Endodermal cell (in vitro differentiated cells): Measurements from ENCODE around the gene SPATA21. TPM values are rescaled to one million over a fixed set of nuclear protein-coding genes. Genes with fewer than 3 reads are reported as not detected.
"Not testable (repeated sequence)": the region's sequence is repeated elsewhere in the genome, so short reads cannot be mapped to it uniquely, and the experiment has no call there.

Experiments
- DNase-seq: peaks from one replicate; pipeline ENCODE4 v3.0.0-alpha.2; 2017
- H3K27ac ChIP-seq: 2 replicates; pipeline ENCODE4 v1.5.1; 2013; ENCODE audit warnings: mild to moderate bottlenecking, low read depth, low read length, moderate library complexity
- H3K27me3 ChIP-seq: 2 replicates; pipeline ENCODE4 v1.6.1; 2013; ENCODE audit warnings: mild to moderate bottlenecking, low read length, moderate library complexity; ENCODE audit not compliant: insufficient read depth, control insufficient read depth, poor library complexity, severe bottlenecking
- H3K36me3 ChIP-seq: 2 replicates; pipeline ENCODE4 v1.7.0; 2013; ENCODE audit warnings: mild to moderate bottlenecking, low read length, moderate library complexity; ENCODE audit not compliant: control insufficient read depth, insufficient read depth
- H3K4me1 ChIP-seq: one replicate; pipeline ENCODE4 v1.7.0; 2013; ENCODE audit warnings: low read length; ENCODE audit not compliant: control insufficient read depth, insufficient read depth
- H3K4me3 ChIP-seq: 2 replicates; pipeline ENCODE4 v1.5.1; 2013; ENCODE audit warnings: mild to moderate bottlenecking, low read length, moderate library complexity
- H3K9ac ChIP-seq: 2 replicates; pipeline ENCODE4 v1.6.1; 2013; ENCODE audit warnings: mild to moderate bottlenecking, low read length, moderate library complexity; ENCODE audit not compliant: poor library complexity, severe bottlenecking; ENCODE audit errors: extremely low read depth
- H3K9me3 ChIP-seq: 2 replicates; pipeline ENCODE4 v1.6.1; 2013; ENCODE audit warnings: mild to moderate bottlenecking, low read length, moderate library complexity; ENCODE audit not compliant: control insufficient read depth
- H3K27ac Mint-ChIP-seq: 2 replicates; pipeline ENCODE4 v1.8.0; 2020; ENCODE audit warnings: mixed read lengths
- H3K27me3 Mint-ChIP-seq: 2 replicates; pipeline ENCODE4 v1.8.0; 2021; ENCODE audit warnings: mild to moderate bottlenecking, mixed read lengths; ENCODE audit not compliant: insufficient read depth
- H3K36me3 Mint-ChIP-seq: 2 replicates; pipeline ENCODE4 v1.8.0; 2020; ENCODE audit warnings: low read depth, mixed read lengths
- H3K4me1 Mint-ChIP-seq: 2 replicates; pipeline ENCODE4 v1.8.0; 2020; ENCODE audit warnings: mixed read lengths
- H3K4me3 Mint-ChIP-seq: 2 replicates; pipeline ENCODE4 v1.8.0; 2020; ENCODE audit warnings: mild to moderate bottlenecking, moderate library complexity, mixed read lengths
- H3K9me3 Mint-ChIP-seq: 2 replicates; pipeline ENCODE4 v1.8.0; 2020; ENCODE audit warnings: mild to moderate bottlenecking, mixed read lengths
- CTCF ChIP-seq: fragments of 200-600 bp; sonication (generic); conservative IDR thresholded peaks from 2 replicates; pipeline ENCODE4 v1.5.0; 2021; ENCODE audit warnings: antibody characterized with exemption, mild to moderate bottlenecking
- WGBS, 2 experiments: methylation state at CpG; one replicate each; pipeline versions ENCODE4 v1.1.5 to v1.1.7; 2013; ENCODE audit warnings: missing lambda C conversion rate in 2 of 2, mixed read lengths in 1 of 2; ENCODE audit not compliant: insufficient coverage in 1 of 2, insufficient read length in 1 of 2; 5-methylcytosine and 5-hydroxymethylcytosine counted together
- total RNA-seq, 2 donors: library from RNA; stranded (reverse); fragmentation: NEBNext Ultra II Directional in 1 of 2; extraction: Animal tissue kit (Norgen Biotek cat#: 25700) in 1 of 2; gene quantifications; 2 replicates in 1 of 2; 3 replicates in 1 of 2; pipeline ENCODE4 v1.2.1, GENCODE V29; 2021

The SPATA21 gene
- total RNA-seq, 2 donors from 2014 or later, result not detected

- 100% methylated on average over 1 of the region's 2 CpGs; no CpG with 5 or more reads in 1 of the 2 experiments for WGBS, 2 experiments
- not testable (repeated sequence) for H3K9ac ChIP-seq
- peak; percentile 68 for TF ChIP-seq CTCF
Observed at GRCh38 chr1:16474891-16475290, 37.7 kb upstream of the SPATA21 start.

DNA sequence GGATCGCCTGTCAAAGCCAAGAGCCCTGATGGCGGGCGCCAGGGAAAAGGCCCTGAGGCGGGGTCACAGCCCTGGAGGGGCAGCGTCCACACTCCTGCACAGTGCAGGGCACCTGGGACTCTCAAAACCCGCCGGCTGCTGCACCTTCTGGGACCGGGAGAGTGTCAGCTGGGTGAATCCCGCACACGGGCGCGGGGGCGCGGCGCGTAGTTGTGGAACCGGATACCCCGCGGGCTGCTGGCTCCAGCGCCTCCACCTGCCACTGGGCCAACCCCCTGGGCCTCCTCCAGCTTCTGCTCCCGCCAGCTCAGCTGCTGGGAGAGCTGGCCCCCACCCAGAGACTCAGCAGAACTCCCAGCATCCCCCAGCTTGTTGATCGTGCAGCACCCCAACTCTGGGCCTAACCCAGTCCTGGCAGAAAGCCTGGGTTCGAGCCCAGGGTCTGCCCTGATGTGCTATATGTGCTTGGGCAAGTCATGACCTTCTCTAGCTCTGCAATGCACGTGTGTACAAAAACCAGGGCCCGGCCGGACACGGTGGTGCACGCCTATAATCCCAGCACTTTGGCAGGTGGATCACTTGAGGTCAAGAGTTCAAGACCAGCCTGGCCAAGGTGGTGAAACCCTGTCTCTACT is 37.1 kb upstream of the SPATA21 start:
- H3K9me3 ChIP-seq, result no peaks in the 10 kb centered on the region
- no peaks in the 10 kb centered on the region for H3K4me1 ChIP-seq
- peaks cover 25% of the 10 kb centered on the region for H3K36me3 ChIP-seq
- Mint-ChIP-seq H3K27me3 (no peaks in the 10 kb centered on the region), H3K9me3 (no peaks in the 10 kb centered on the region), H3K4me1 (no peaks in the 10 kb centered on the region), H3K27ac (no peak overlapping the region), H3K4me3 (no peak overlapping the region), H3K36me3 (peaks cover 40% of the 10 kb centered on the region)
- WGBS, 2 experiments, result 92 to 95% methylated on average over 12 to 28 of the region's 28 CpGs
- DNase-seq, result no peak
- no peaks in the 10 kb centered on the region for H3K27me3 ChIP-seq
- H3K27ac ChIP-seq, result no peak overlapping the region
- no peak overlapping the region for H3K4me3 ChIP-seq
- H3K9ac ChIP-seq, result no peak overlapping the region
- no peak for TF ChIP-seq CTCF

More at GRCh38 chr1:16474891-16475290, 37.7 kb upstream of the SPATA21 start:
- H3K4me3 ChIP-seq, H3K4me1 ChIP-seq, H3K4me3 Mint-ChIP-seq, H3K27ac Mint-ChIP-seq, H3K4me1 Mint-ChIP-seq, H3K9me3 ChIP-seq, H3K27ac ChIP-seq, H3K27me3 Mint-ChIP-seq, H3K9me3 Mint-ChIP-seq, H3K27me3 ChIP-seq: not testable (repeated sequence)
- peaks cover 40% of the 10 kb centered on the region for H3K36me3 Mint-ChIP-seq
- peak; percentile 69 for DNase-seq
- peaks cover 25% of the 10 kb centered on the region for H3K36me3 ChIP-seq

DNA sequence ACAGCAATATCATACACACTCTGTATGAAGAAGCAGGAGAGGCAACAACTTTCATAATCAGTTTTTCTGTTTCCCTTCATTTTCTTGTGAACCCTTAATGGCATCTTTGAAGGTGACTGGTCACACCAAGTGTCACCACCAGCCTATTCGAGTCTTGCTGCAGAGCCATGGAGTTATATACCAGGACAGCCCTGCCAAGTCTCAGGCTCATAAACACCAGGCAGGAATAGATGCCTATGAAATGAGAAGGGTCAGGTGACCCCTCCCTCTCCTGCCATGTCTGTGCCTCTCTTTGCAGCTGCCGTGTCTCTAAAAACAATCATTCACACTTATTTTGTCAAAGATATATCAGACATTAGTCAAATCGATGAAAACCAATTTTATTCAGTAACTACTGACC is 31.3 kb upstream of the SPATA21 start:
- Histone ChIP-seq H3K4me3 (no peak overlapping the region), H3K27ac (no peak overlapping the region), H3K4me1 (no peaks in the 10 kb centered on the region), H3K27me3 (no peaks in the 10 kb centered on the region), H3K36me3 (peaks cover 29% of the 10 kb centered on the region), H3K9ac (no peak overlapping the region), H3K9me3 (no peaks in the 10 kb centered on the region)
- H3K27me3 Mint-ChIP-seq, result no peaks in the 10 kb centered on the region
- DNase-seq, result no peak
- H3K36me3 Mint-ChIP-seq, result peaks cover 35% of the 10 kb centered on the region
- H3K4me1 Mint-ChIP-seq, result no peaks in the 10 kb centered on the region
- 75 to 78% methylated on average over 3 of the region's 3 CpGs for WGBS, 2 experiments
- TF ChIP-seq CTCF, result no peak
- no peak overlapping the region for H3K27ac Mint-ChIP-seq
- no peaks in the 10 kb centered on the region for H3K9me3 Mint-ChIP-seq
- H3K4me3 Mint-ChIP-seq, result no peak overlapping the region
